DND-41 (cell line): ENCODE measurements around the gene EDNRA.

Source experiments
- ATAC-seq: fragments of 200-7000 bp; cut with Tn5 transposase; 3 replicates; pipeline ENCODE4 v1.9.1; 2021; ENCODE audit warnings: low read depth; ENCODE audit not compliant: insufficient read depth
- DNase-seq: peaks from one replicate; pipeline ENCODE4 v3.0.0-alpha.2; 2020
- H2AFZ ChIP-seq: 2 replicates; pipeline ENCODE4 v1.6.0; 2012; ENCODE audit warnings: low read depth, low read length
- H3K27ac ChIP-seq: 2 replicates; pipeline ENCODE4 v1.5.1; 2012; ENCODE audit warnings: low read length, inconsistent platforms
- H3K27me3 ChIP-seq: fragments of 200-600 bp; sonication (generic); 2 replicates; pipeline ENCODE4 v1.6.0; 2012; ENCODE audit warnings: low read length, mild to moderate bottlenecking, inconsistent platforms; ENCODE audit not compliant: insufficient read depth, poor library complexity
- H3K36me3 ChIP-seq: 2 replicates; pipeline ENCODE4 v1.5.1; 2012; ENCODE audit warnings: low read length, inconsistent platforms; ENCODE audit not compliant: insufficient read depth
- H3K4me1 ChIP-seq: 2 replicates; pipeline ENCODE4 v1.5.1; 2012; ENCODE audit warnings: mild to moderate bottlenecking, low read length; ENCODE audit not compliant: insufficient read depth
- H3K4me2 ChIP-seq: 2 replicates; pipeline ENCODE4 v1.6.0; 2012; ENCODE audit warnings: mild to moderate bottlenecking, moderate library complexity, low read length, inconsistent platforms; ENCODE audit not compliant: insufficient read depth
- H3K4me3 ChIP-seq, 2 experiments: fragments of 200-600 bp in 1 of 2; shearing (Covaris generic) in 1 of 2; 2 replicates each; pipeline ENCODE4 v1.5.1; 2012 to 2016; ENCODE audit warnings: inconsistent platforms in 2 of 2, low read length in 2 of 2, mild to moderate bottlenecking in 2 of 2, low read depth in 1 of 2, moderate library complexity in 1 of 2
- H3K79me2 ChIP-seq: 2 replicates; pipeline ENCODE4 v1.6.0; 2012; ENCODE audit warnings: low read length, inconsistent platforms; ENCODE audit not compliant: insufficient read depth
- H3K9ac ChIP-seq: 2 replicates; pipeline ENCODE4 v1.6.0; 2012; ENCODE audit warnings: low read depth, mild to moderate bottlenecking, inconsistent platforms, low read length, moderate library complexity
- H3K9me3 ChIP-seq: 2 replicates; pipeline ENCODE4 v1.5.1; 2012; ENCODE audit warnings: low read length, moderate library complexity, mild to moderate bottlenecking, inconsistent platforms; ENCODE audit not compliant: insufficient read depth, severe bottlenecking
- H4K20me1 ChIP-seq: 2 replicates; pipeline ENCODE4 v1.6.0; 2012; ENCODE audit warnings: low read length; ENCODE audit not compliant: insufficient read depth
- CTCF ChIP-seq: IDR thresholded peaks from 2 replicates; pipeline ENCODE4 v1.5.1; 2012; ENCODE audit warnings: borderline replicate concordance, low read length, moderate library complexity, mild to moderate bottlenecking; ENCODE audit not compliant: poor library complexity, severe bottlenecking; ENCODE audit errors: extremely low read depth
- EZH2 ChIP-seq: IDR thresholded peaks from 3 replicates; pipeline ENCODE4 v1.6.1; 2012; ENCODE audit warnings: borderline replicate concordance, low read depth, mild to moderate bottlenecking, moderate library complexity, low read length, inconsistent platforms; ENCODE audit not compliant: severe bottlenecking

The EDNRA gene

GRCh38 chr4:147539959-147540358 is 59.1 kb downstream of the EDNRA start:
- Histone ChIP-seq H3K4me1 (no peaks in the 10 kb centered on the region), H2AFZ (no peak overlapping the region), H3K27ac (no peak overlapping the region), H3K27me3 (peaks cover 2% of the 10 kb centered on the region), H3K36me3 (no peaks in the 10 kb centered on the region), H3K9me3 (no peaks in the 10 kb centered on the region), H3K79me2 (no peaks in the 10 kb centered on the region), H4K20me1 (no peaks in the 10 kb centered on the region), H3K4me2 (no peak overlapping the region), H3K4me3 (no peak overlapping the region), H3K9ac (no peak overlapping the region)
- DNase-seq = no peak
- no peak for ATAC-seq
- TF ChIP-seq EZH2 (no peak), CTCF (no peak)

- no peak for DNase-seq
- H3K4me1 ChIP-seq = no peaks in the 10 kb centered on the region
- H3K27ac ChIP-seq = no peak overlapping the region
- no peak overlapping the region for H3K4me3 ChIP-seq
- H3K36me3 ChIP-seq = no peaks in the 10 kb centered on the region
- no peak for ATAC-seq
- H3K4me2 ChIP-seq = no peak overlapping the region
- no peaks in the 10 kb centered on the region for H3K9me3 ChIP-seq
- TF ChIP-seq EZH2 (no peak), CTCF (no peak)
- H3K79me2 ChIP-seq = no peaks in the 10 kb centered on the region
- no peak overlapping the region for H2AFZ ChIP-seq
- H4K20me1 ChIP-seq = no peaks in the 10 kb centered on the region
- H3K9ac ChIP-seq = no peak overlapping the region
- H3K27me3 ChIP-seq = peaks cover 2% of the 10 kb centered on the region
Measured at GRCh38 chr4:147542229-147542990, 61.5 kb downstream of the EDNRA start.

GRCh38 chr4:147543034-147543433 is 62.1 kb downstream of the EDNRA start:
- no peaks in the 10 kb centered on the region for H3K36me3 ChIP-seq
- H3K27ac ChIP-seq = no peak overlapping the region
- no peak overlapping the region for H3K4me3 ChIP-seq
- no peaks in the 10 kb centered on the region for H3K79me2 ChIP-seq
- no peaks in the 10 kb centered on the region for H4K20me1 ChIP-seq
- peaks cover 2% of the 10 kb centered on the region for H3K27me3 ChIP-seq
- DNase-seq (no peak), ATAC-seq (no peak)
- H3K9me3 ChIP-seq = no peaks in the 10 kb centered on the region
- H3K4me2 ChIP-seq = no peak overlapping the region
- TF ChIP-seq CTCF = no peak
- no peak for TF ChIP-seq EZH2
- H3K9ac ChIP-seq = no peak overlapping the region
- no peaks in the 10 kb centered on the region for H3K4me1 ChIP-seq
- no peak overlapping the region for H2AFZ ChIP-seq
